COLO668 (cell line): ENCODE data around the gene CYFIP2.
A peak's percentile ranks its signal among the peaks of the same experiment; 100 is the strongest.
"Not testable (repeated sequence)": the region's sequence is repeated elsewhere in the genome, so short reads cannot be mapped to it uniquely, and the experiment has no call there.

Experiments
- DNase-seq: peaks from one replicate; lab custom pipeline; 2025; ENCODE audit not compliant: unreplicated experiment; lab: John Stamatoyannopoulos, UW

Gene CYFIP2

DNA sequence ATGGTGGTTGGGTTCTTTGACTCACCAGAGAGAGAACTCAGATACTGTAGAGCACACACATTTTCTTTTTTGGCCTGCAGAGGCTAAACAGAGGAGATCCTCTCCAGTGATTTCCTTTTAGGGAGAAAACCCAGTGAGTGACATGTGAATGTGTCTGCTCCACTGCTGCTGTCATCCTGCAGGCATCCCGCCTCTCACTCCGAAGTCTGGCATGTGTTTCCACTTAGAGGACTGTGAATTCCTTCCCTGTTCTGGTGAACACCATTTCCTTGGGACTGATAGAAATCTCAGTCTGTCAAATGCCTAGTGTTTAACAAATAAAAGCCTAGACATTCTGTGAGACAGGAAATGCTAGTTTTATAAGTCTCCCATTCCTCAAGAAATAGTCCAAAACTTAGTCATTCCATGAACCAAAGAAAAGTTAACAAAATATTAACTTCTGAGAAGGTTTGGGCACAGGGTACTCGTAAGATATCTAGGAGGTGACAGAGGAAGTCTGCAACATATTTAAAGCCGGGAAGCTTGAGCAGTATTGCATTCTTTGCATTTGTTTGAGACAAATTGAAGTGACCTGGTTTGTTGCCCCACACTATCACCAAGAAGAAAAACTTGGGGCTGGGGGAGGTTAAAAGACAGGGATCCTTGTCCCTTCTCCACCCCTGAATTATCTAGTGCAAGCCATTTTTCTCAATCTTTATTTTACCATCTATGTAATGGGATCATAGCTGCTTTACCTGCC is 119.2 kb downstream of the CYFIP2 start:
- DNase-seq: no peak

DNA sequence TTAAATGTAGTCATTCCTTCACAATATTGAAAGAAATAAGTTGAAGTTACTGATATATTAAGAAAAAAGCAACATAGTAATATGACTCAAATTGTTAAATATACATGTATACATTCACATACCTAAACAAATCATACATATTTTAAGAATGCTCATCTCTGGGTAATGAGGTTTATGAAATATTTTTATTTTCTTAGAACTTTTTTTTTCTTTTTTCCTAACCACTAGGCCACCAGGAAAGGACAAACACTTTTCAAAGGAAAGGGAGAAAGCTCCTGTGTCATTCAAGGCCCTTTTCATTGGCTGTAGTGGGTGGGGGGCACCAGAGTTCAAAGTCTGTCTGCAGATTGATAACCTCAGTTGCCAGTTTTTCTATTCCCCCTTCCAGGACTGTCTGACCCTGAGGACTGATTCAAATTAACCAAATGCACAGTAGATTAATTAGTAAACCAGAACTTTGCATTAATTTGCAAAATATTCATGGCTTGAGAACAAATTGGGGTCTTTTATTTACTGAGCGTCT is 121.2 kb downstream of the CYFIP2 start:
- DNase-seq: no peak

DNA sequence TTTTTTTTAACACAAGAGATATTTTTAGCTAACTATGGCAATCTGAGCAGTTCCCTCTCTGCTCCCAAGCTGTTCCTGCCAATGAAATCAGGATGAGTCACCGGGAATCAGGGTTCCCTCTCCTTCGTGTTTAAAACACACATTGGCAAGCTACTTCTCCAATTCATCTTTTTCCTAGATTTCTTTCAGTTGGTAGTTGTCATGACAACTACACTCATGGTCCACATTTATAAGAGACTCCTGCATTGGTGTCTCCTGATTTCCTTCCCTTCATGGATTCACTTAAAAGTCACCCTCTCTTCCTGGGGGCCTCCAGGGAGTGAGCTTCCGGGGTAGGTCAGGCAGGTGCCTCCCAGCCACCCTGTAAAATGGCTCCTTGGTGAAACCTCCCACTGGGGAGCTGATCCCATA is 121.8 kb downstream of the CYFIP2 start:
- DNase-seq: no peak

DNA sequence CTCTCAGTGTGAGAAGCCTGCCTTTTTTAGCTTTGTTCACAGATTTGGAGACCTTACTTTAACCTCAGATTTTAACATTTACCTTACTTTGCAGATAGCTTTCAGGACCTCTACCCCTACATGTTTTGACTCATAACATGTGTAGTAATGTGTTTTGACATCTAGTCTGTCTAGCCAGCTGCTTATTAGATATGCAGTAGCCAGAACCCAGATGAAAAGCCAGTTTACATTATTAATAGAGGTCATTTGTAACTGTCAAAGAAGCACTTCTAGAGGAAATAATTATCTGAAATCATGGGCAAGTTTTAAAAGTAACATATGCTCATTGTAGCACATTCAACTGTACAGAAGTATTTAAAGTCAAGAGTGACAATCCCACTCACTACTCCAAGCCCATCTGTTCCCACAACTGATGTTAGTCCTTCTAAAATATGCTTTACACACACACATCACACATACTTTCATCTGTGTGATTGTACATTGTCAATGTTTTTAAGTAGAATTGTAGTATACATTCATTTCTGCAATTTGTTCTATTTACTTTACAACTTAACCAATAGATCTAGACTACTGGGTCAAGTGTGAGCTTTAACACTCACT is 122.3 kb downstream of the CYFIP2 start:
- no peak for DNase-seq

DNA sequence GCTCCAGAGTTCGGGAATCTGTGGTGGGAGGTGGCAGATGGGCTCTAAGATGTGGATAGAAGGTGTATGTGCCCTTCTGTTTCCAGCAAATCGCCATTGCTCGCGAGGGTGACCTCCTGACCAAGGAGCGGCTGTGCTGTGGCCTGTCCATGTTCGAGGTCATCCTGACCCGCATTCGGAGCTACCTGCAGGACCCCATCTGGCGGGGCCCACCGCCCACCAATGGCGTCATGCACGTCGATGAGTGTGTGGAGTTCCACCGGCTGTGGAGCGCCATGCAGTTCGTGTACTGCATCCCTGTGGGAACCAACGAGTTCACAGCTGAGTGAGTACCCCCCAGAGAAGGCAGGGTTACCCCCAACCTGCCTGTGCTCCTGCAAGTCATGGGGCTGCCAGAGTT is 123.2 kb downstream of the CYFIP2 start:
- no peak for DNase-seq

DNA sequence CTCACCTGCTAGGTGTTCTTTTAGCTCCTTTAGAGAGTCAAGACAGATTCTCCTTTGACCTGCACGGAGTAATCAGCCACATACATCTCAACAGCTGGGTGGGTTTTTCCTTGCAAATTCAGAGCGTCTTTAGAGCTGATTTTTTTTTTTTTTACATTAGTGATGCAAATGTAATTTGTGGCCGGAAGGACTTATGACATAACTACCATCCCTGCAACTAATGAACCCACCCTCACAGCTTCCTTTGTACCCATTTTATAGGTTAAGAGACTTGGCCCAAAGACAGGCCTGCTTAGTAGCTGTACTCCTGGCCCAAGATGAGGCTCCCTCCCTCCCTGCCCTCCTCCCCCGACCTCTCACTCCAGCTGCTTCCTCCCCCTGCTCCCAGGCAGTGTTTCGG is 124.2 kb downstream of the CYFIP2 start:
- DNase-seq: no peak

DNA sequence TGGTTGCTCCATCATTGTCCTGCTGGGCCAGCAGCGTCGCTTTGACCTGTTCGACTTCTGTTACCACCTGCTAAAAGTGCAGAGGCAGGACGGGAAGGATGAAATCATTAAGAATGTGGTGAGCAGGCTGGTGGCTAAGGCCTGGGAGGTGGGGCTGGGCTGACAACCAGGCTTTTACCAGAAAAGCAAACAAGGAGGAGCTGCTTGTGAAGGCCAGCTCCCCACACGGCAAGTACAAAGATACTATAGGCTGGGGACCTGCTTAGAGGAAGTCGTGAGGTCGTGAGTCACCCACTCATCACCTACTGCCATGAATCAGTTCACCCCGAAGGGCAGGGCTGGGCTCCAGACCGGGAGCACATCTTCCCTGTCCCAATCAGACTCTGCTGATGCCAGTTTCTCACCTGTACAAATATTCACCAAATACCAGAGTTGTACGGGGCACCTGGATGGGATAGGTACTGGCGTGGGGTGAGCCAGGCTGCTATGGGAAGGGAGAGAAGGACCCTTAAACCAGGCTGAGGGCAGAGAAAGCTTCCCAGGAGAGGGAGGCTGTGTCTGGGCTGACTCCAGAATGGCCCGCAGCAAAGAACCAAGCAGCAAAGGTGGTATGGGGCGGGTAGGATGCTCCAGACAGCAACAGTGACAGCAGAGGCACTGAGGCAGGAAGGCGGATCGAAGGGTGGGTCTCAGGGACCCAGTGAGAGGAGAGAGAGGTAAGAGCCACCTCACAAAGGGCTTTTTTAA is 124.8 kb downstream of the CYFIP2 start:
- DNase-seq: peak; percentile 9

DNA sequence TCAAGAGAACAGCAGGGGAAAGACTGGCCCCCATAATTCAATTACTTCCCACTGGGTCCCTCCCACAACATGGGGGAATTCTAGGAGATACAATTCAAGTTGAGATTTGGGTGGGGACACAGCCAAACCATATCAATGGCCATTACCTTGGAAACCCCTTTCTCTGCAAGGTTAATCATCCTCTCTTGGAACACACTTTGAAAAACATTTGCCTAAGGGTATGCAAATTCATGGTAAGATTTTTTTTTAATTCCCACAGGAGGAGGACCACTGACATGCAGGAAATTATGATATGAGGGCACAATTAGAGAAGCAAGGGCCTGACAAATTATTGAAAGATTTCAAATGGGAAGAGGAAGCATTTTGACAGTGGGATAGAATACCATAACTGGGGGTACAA is 132.4 kb downstream of the CYFIP2 start:
- no peak for DNase-seq

DNA sequence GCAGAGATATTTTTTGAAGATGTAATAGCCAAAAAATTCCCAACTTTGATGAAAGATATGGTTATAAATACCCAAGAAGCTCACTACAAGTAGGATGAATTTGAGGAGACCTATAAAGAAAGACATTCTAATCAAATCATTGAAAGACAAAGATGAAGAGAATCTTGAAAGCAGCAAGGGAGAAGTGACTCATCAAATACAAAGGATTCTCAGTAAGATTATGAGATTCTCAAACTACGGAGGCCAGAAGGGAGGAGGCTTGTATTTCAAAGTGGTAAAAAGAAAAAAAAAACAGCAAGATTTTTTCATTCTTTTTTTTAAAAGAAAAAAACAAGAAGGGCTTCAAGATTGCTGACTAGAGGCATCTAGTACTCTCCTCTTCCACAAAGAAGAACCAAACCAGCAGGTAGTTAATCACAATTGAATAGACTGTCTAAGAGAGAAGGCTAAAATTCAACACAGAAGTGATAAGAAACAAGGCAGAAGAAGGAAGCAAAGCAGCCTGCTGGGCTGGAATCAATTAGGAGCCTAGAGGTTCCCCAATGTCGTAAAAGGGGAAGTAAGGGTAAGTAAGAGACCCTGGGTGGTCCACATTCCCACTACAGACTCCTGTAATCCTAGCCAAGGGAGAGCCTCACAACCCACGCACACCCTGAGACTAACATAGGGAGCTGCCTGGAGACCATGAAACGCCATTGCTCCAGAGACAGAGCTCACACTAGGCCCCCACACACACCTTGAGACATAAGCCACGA is 135.0 kb downstream of the CYFIP2 start:
- no peak for DNase-seq

DNA sequence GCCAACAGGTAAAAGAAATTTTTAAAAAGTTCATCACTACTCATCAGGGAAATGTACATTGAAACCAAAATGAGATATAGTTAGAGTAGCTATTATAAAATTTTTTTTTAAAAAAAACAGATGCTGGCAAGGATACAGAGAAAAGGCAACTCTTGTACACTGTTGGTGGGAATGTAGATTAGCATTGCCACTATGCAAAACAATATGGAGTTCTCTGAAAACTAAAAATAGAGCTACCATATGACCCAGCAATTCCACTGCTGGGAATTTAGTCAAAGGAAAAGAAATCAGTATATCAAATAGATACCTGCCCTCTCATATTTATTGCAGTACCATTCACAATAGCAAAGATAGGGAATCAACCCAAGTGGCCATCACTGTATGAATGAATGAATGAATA is 149.9 kb downstream of the CYFIP2 start:
- DNase-seq: no peak

DNA sequence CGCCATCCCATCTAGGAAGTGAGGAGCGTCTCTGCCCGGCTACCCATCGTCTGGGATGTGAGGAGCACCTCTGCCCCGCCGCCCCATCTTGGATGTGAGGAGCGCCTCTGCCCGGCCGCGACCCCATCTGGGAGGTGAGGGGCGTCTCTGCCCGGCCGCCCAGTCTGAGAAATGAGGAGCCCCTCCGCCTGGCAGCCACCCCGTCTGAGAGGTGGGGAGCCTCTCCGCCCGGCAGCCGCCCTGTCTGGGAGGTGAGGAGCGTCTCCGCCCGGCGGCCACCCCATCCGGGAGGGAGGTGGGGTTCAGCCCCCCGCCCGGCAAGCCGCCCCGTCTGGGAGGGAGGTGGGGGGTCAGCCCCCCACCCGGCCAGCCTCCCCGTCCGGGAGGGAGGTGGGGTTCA is 153.6 kb downstream of the CYFIP2 start:
- not testable (repeated sequence) for DNase-seq

DNA sequence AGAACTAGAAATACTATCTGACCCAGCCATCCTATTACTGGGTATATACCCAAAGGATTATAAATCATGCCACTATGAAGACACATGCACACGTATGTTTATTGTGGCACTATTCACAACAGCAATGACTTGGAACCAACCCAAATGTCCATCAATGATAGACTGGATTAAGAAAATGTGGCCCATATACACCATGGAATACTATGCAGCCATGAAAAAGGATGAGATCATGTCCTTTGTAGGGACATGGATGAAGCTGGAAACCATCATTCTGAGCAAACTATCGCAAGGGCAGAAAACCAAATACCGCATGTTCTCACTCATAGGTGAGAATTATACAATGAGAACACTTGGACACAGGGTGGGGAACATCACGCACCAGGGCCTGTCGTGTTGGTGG is 164.0 kb downstream of the CYFIP2 start:
- not testable (repeated sequence) for DNase-seq

DNA sequence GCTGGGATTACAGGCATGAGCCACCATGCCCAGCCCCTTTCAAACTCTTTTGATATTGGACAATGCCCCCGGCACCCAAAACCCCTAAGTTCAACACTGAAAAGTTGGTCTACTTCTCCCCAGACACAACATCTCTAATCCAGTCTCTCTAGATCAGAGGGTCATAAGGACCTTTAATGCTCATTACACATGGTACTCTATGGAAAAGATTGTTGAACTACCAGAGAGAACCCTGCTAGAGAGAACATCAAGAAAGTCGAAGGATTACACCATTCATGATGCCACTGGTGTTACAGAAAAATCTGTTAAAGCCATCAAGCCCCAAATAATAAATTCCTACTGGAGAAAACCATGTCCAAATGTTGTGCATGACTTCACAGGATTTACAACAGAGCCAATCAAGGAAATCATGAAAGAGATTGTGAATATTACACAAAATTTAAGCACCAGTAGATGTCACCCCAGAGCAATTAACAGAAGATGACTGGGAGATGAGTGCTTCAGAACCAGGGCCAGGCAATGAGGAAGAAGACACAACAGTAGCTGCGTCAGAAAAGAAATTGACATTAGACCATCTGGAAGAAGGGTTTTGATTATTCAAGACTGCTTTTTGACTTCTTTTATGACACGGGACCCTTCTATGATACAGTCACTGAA is 165.7 kb downstream of the CYFIP2 start:
- DNase-seq: no peak

DNA sequence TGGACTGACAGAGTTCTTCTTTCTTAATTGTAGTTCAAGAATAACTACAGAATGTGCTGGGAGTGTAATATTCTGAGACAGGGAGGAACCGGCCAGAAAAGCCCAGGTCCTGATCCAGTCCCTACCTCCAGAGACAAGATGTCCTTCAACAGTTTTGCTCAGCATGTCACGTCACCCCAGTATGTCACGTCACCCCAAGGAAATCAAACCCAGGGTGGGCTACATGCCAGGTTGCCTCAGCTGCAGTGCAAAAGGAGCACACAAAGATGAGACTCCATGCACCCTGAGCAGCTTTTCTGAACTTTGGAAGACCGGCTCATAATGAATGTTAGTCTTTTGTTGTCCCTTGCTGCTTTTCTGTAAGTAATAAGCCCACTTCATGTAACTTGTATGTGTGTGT is 168.2 kb downstream of the CYFIP2 start:
- no peak for DNase-seq

DNA sequence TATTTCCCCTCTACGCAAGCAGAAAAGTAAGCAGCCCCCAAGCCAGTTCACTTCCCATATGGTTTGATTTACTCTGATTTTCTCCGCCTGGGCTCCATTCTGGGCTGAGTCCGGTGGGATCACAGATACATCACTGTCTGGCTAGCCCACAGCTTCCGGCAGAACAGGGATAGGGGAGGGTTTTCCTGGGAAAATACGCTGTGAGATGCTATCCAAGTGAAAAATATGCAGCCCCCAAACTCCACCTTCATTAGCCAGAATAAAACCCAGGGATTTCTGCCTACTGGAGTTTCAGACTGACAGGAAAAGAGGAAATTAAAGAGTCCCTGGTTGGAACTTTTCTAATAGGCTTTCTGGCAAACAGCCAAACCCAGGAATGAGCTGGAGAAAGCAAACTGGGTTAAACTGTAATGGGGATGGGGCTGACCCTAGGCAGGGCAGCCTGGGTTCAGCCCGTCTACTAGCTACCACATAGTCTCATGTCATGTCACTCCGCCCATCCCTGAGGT is 177.2 kb downstream of the CYFIP2 start:
- DNase-seq: no peak

DNA sequence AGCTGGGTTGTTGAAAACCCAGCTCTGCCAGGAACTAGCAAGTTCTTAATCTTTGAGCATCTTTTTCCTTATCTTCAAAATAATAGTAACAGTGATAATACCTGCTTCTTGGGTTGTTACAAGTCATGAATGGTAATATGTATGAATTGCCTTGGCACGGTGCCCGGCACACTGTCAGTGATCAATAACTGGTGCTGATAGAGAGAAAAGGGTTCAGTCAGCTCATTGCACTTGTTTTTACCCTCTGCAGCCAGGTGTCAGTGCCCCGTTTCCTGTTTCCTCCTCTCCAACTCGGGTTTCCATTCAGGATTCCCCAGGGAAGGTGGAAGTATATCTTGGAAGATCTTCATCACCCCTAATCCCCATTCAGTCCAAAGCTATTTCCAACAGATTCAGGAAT is 178.3 kb downstream of the CYFIP2 start:
- DNase-seq: no peak
